ENCODE measurements around the gene GEMIN7.

GEMIN7 gene, protein sequence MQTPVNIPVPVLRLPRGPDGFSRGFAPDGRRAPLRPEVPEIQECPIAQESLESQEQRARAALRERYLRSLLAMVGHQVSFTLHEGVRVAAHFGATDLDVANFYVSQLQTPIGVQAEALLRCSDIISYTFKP

DNA sequence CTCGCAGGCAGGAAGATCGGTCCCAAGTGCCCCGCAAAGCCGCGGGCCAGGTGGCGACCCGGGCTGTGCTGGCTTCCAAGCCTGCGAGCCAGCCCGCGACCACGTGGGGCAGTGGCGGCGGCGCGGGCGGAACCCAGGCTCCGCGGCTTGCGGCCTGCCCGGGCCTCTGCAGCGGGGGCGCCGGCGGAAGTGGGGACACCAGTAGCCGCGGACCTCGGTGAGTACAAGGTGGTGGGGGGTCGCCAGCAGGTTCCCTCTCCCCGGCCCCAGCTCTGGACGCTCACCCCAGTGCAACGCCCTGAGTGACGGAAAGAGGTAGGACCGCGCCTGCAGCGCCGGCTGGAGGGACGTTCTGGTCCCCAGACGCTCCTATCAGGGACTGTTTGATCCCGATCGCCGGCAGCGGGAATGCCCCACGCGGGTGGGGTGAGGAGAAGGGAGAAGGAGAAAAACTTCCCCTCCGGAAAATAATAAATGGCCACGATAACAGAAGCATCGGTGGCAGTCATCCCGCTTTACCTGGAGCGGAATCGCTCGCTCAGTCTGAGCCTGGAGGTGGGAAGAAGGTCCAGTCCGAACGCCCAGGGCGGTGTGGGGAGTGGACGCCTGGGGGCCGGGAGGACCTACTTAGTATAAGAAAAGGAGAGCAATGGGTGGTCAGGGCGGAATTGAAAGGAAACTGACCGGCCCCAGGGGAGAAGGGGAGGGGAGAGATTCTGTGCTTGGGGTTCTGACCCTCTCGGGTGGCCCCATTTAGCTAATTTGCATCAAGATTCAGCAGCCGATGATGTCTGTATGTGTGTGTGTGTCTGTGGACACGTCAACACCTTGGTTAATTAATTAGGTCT, at the start of gene GEMIN7:
Gene GEMIN7 (plus strand): TSS at position 198 of the 848 bp plus-strand sequence. CDS start 10,855 bp downstream, outside the sequence.
- DNase-seq (ENCODE audit: low spot score) = peak; percentile 55

DNA sequence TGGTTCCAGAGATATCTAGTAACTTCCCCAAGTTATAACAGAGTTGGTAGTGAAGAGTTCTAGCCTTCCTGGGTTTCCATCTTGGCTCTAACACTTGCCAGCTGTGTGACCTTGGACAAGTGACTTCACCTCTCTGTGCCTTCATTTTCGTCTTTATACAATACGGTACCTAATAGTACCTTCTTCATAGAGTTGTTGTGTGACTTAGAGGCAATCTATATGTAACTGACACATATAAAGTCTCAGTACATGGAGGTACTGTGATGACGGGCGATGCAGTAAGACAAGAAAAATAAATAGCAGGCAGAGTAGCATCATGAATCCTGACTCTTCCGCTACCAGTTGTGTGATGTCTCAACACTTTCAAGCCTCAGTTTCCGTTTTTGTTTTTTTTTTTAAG, 48.2 kb upstream of the GEMIN7 start:
- no peak for DNase-seq (ENCODE audit: low spot score)

DNA sequence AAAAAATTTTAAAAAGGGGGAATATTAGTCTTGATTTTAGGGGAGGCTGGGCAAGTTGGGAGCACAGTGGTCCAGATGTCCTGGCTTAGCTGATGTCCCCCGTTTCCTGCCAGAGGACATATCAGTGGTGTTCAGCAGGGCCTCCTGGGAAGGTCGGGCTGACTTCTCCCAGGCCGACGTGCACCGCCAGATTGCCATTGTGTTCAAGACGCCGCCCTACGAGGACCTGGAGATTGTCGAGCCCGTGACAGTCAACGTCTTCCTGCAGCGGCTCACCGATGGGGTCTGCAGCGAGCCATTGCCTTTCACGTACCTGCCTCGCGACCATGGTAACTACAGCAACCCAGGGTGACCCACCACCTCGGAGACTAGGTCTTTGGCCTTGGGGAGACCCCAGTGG, 46.6 kb upstream of the GEMIN7 start:
- DNase-seq (ENCODE audit: low spot score) = no peak

DNA sequence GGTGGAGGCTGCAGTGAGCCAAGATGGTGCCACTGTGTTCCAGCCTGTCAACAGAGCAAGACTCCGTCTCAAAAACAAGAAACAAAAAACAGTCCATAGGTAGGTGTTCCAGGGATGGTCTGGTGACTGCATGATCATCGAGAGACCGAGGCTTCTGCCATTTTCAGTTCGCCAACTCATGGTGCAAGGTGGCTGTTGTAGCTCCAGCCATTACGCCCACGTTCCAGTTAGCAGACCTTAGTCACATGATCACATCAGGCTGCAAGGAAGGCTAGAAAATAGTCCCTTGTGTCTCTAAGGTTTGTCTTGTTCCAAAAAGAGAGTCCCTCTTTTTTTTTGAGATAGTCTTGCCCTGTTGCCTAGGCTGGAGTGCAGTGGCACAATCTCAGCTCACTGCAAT, 43.3 kb upstream of the GEMIN7 start:
- DNase-seq (ENCODE audit: low spot score) = no peak

DNA sequence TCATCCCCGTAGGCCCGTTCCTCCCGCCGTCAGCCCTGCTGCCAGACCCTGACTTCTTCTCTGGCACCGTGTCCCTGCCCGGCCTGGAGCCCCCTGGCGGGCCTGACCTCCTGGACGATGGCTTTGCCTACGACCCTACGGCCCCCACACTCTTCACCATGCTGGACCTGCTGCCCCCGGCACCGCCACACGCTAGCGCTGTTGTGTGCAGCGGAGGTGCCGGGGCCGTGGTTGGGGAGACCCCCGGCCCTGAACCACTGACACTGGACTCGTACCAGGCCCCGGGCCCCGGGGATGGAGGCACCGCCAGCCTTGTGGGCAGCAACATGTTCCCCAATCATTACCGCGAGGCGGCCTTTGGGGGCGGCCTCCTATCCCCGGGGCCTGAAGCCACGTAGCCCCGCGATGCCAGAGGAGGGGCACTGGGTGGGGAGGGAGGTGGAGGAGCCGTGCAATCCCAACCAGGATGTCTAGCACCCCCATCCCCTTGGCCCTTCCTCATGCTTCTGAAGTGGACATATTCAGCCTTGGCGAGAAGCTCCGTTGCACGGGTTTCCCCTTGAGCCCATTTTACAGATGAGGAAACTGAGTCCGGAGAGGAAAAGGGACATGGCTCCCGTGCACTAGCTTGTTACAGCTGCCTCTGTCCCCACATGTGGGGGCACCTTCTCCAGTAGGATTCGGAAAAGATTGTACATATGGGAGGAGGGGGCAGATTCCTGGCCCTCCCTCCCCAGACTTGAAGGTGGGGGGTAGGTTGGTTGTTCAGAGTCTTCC, 41.5 kb upstream of the GEMIN7 start:
- DNase-seq (ENCODE audit: low spot score) = no peak

DNA sequence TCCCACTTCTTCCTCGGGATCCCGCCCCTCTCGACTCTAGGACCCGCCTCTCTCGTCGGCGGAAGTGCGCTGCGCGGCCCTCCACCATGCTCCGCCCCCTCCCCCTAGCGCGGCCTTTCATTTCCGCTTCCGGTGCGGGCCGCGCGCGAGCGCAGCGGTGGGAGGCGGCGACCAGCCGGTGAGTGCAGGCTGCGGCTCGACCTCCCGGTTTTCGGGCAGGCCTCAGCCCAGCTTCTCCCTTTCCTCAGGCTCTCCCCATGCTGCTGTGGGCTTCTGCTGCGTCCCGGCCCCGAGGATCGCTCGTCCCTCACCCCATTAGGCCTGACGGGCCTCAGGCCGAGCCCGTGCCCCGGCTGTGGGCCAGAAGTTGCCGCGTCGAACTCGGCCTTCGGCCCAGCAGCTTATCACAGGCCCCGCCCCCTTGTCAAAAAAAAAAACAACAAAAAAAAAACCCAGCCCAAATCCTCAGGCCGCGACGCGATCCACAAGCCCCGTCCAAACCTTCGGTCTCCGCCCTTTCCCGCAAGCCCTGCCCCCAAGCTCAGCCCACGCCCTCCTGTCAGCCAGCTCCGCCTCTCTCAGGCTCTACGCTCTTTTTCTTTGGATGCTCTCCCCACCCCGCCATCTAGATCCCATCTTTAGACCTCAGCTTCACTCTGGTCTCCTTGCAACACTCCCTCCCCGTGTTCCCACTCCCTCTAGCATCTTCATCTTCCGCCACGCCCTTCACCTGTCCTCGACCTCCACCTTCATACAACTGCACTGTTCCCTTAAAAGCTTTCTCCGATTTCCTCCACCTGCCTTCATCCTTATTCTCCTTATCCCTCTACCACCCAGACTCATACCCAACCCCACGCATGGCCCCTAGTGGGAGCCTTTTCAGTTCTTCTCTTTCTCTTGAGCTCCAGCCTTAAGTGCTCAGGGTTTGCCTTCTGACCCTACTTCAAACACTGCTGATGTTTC, 39.8 kb upstream of the GEMIN7 start, which contains the start of gene CLASRP:
Gene CLASRP (plus strand): TSS at position 115 of the 963 bp plus-strand sequence. CDS start 1,168 bp downstream, outside the sequence.
- DNase-seq (ENCODE audit: low spot score) = peak; percentile 92

DNA sequence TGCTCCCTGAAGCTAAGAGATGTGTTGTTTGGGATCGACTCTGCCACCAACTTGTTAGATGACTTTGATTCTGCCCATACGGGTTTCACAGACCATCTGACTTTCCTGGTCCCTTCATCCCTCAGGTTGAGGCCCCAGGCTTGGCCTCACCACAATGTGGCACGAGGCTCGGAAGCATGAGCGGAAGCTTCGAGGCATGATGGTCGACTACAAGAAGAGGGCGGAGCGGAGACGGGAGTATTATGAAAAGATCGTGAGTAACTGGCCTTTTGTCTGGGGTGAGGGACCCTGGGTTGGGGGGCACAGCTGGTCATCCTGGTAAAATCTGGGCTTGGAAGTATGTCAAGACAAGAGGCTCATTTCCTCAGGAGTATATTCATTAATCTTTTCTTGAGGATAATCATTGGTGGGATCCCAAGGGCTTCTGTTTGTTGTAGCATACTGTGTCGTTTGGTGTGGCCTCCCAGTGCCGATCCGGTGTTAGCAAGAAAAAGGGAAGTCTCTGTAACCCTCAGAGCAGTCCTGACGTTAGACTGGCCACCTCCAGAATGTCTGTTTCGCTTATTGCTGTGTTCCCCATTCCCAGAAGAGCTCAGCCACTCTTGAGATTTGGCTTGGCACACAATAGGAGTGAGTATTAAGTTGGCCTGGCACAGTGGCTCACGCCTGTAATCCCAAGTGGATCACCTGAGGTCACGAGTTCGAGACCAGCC, 38.8 kb upstream of the GEMIN7 start:
- DNase-seq (ENCODE audit: low spot score) = no peak

DNA sequence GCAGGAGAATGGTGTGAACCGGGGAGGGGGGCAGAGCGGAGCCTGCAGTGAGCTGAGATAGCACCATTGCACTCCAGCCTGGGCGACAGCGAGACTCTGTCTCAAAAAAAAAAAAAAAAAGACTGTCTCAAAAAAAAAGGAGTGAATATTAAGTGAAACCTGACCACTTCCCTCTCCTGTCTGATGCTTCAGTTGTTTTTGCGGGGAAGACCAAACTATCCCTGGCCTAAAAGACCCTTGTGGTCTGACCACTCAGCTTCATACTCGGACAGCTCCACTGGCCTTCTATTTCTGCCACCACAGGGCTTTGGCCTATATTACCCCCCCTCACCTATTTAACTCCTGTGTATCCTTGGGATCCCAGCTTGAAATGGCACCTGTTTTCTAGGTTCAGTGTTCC, 37.9 kb upstream of the GEMIN7 start:
- no peak for DNase-seq (ENCODE audit: low spot score)

DNA sequence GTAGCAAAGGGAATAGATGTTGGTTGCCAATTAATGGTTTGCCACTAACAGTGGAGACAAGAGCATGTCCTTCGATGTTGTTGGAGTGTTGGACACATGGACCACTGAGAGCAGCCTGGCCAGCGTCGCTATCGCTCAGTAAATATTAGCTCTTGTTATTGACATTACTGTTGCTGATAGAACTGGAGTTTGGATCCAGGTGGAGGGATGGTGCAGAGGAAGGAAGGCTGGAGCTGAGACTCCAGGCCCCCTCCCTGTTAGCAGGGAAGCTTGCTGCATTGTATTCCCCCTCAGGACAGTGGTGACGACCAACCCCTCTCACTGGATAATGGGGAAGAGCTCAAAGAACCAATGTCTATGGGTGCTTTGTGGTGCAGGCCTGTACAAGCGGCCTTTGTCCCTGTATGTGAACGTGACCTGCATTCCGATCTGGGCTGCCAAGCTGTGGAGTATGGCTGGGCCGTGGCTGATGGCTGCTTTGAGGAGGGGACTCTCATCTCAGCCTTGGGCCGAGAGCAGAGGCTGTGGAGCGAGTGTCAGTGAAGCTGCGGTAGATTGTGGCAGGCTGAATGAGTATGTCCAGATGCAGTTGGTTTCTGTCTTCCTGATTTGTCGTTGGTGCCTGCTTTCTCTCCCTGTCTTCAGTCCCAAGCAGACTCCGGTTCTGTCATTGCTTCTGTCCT, 33.2 kb upstream of the GEMIN7 start:
- DNase-seq (ENCODE audit: low spot score) = peak; percentile 97

DNA sequence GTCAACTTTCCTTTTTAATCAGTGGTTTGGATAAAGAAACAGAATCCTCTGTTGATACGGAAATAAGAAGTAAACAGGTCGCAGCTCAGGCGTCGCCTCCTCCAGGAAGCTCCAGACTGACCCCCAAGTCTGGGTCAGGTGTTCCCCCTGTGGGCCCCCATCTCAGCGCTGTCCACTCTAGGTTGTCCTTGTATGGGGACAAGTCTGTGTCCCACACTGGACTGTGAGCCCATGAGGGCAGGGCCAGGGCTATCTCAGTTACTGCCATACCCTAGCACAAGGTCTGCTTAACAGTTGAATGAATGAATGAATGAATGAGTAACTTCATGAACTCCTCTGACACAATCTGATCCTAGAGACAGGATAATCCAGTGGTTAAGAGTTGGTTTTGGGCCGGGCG, 32.7 kb upstream of the GEMIN7 start:
- DNase-seq (ENCODE audit: low spot score) = no peak

DNA sequence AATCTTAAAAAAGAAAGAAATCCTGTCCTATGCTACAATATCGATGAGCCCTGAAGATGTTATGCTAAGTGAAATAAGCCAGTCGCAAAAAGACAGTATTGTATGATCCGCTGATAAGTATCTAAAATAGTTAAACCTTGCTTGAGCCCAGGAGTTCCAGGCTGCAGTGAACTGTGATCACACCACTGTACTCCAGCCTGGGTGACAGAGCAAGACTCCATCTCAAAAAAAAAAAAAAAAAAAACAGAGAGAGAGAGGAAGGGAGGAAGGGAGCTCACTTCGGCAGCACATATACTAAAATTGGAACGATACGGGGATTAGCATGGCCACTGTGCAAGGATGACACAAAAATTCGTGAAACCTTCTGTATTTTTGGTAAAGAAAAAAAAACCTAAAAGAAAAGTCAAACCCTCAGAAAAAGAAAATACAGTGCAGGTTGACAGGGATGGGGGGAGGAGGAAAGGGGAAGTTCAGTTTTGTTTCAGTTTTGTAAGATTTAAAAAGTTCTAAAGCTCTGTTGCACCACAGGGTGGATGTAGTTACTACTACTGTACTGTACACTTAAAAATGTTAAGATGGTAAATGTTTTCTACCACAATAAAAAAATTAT, 31.8 kb upstream of the GEMIN7 start:
- DNase-seq (ENCODE audit: low spot score) = no peak

DNA sequence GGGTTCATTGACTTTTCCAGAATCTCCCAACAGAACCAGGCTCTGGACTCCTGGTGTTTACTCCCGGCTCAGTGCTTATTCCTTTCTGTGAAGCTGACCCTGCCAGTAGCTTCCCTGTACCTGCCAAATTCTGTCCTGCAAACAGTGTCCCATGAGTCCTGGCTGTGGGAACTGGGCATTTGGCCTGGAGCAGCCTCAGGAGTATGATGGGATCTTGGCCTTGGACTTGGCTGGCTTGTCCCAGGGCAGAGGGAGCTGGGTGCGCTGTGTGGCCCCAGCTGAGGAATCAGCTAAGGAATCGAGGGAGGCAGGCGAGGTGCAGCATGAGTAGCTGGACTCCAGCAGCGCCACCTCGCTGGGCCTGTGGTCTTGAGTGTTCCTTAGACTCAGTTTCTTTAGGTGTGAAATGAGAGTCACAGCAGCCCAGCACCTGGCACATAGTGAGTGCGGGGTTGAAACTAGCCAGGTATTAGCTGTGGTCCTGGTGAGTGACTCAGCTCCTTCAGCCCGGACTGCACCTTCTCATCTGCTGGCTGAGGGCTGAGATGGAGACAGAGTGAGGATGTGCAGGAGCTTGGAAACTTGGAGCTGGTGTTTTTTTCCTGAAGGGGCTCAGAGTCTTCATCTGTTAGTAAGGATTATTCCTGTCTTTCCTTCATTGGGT, 29.9 kb upstream of the GEMIN7 start:
- DNase-seq (ENCODE audit: low spot score) = peak; percentile 24

DNA sequence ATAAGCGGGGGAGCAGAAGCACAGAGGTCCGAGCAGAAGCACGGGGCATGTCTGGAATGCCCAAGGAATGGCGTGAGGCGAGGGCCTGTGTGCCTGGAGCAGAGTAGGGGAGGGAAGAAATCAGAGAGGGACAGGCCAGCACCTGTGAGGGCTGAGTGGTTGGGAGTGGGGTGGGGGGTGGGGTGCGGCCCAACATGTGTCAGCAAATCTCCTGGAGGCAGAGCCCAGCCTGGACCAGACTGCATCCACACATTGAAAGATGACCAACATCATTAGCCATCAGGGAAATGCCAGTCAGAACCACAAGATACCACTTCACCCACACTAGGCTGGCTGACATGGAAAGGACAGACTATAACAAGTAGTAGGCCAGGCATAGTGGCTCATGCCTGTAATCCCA, 29.0 kb upstream of the GEMIN7 start:
- no peak for DNase-seq (ENCODE audit: low spot score)

DNA sequence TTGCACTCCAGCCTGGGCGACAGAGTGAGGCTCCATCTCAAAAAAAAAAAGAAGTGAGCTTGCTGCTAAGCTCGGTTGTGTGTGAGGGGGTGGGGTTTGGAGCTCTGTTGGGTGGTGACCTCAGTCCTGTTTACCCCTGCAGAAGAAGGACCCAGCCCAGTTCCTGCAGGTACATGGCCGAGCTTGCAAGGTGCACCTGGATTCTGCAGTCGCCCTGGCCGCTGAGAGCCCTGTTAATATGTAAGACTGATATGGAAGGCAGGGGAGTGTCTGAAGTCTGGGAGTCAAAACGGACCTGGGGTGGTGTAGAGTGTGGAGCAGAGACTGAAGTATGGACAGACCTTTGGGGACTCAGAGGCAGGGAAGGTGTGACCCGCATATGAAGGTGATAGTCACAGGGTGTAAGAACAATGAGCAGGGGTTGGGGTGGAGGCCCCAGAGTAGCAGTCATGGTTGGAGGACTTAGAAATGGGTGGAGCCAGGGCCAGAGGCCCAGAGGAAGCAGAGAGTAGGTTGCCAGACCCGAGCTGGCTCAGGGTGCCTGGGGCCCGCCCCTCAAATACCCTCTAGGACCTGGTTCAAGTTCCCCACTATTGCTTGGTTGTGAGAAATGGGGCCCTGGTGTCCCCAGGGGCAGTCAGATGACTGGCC, 27.0 kb upstream of the GEMIN7 start:
- DNase-seq (ENCODE audit: low spot score) = no peak

DNA sequence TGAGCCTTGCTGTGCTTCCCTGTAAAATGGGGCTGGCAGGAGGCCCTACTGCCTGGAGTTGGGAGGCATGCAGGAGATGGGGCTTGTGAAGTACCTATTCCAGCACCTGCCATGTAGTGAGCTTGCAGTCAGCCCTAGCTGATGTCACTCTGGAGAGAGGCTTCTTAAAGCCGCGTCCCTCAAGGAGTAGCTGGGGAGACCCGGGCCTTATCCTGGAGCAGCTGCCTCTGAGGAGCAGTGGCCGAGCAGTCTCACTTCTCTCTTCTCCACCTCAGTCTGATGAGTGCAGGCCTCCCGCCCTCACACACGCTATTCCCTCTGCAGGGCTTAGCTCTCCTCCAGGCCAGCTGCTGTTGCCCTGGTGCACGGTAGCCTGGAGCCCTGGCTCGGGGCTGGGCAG, 22.2 kb upstream of the GEMIN7 start:
- DNase-seq (ENCODE audit: low spot score) = no peak

DNA sequence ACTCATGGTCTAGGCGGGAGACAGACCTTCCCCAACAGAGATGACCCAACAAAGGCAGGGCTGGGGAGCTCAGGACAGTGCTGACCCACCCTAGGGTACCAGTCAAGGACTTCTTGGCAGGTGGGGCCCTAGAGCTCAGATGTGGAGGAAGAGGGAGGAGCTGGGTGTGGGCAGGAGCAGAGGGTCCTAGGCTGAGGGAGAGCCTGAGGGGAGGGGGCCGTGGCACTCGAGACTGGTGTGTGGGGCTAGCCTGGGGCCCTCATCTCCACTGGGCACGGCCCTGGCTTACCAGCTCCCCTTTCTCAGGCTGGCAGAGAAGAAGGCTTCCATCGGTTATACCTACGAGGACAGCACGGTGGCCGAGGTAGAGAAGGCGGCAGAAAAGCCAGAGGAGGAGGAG, 21.6 kb upstream of the GEMIN7 start:
- DNase-seq (ENCODE audit: low spot score) = no peak

DNA sequence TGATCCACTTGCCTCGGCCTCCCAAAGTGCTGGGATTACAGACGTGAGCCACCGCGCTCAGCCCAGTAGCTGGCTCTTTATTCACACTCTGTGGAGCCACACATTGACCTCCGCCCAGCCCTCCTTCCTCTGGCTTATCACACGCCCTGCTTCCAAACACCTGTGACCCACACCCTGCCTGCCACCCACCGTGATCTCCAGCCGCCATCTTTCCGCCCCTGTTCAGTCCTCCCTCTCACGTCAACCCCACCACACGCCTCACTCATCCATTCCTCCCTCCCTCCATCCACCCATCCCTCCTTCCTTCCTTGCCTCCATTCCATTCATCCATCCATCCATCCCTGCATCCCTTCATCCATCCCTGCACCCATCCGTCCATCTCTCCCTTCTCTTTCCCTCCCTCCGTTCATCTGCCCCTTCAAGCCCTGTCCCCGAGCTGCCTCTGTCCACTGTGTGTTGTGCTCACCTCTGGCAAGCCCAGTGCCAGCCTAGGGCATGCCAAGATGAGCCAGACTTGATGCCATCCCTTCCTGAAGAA, 20.4 kb upstream of the GEMIN7 start:
- no peak for DNase-seq (ENCODE audit: low spot score)

DNA sequence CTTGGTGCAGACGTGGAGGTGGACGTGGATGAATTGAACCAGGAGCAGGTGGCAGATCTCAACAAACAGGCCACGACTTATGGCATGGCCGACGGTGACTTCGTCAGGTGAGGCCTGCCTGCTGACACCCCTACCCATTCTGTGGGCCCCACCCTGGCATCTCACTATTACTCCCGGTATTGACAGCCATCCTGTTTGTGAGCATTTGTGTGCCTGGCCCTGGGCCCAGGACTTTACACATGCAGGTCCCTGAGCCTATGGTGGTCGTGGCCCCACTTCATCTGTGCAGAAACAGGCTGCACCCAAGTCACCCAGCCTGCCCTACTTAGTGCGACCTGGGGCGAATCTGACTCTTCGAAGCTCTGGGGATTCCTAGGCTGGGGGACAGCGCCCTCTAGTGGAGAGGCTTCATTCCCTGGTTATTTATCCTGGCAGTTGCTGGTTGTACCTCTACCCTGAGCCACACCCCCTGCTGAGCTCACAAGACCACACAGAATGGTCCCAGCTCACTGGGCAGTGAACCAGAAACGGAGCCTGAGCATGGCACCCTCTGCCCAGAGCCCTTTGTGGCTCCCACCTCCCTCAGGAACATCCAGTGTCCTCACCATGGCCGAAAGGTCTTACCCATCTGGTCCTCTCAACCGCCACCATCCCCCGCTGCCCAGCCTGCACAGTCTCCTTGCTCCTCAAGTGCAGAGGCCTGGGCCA, 19.6 kb upstream of the GEMIN7 start:
- DNase-seq (ENCODE audit: low spot score) = peak; percentile 77
